Hippocampal formation (tissue), 2 donors: ENCODE measurements around the gene WWOX.
"Not testable (repeated sequence)": the region's sequence is repeated elsewhere in the genome, so short reads cannot be mapped to it uniquely, and the experiment has no call there.

Experiments used
- DNase-seq, 2 donors: peaks; one replicate each; lab custom pipeline; 2025; lab: John Stamatoyannopoulos, UW

The WWOX gene

GRCh38 chr16:79026117-79026516, 926.7 kb downstream of the WWOX start:
- no peak for DNase-seq

- DNase-seq: no peak
These were observed 937.1 kb downstream of the WWOX start for GRCh38 chr16:79036541-79036940.

- DNase-seq: no peak
These were observed 938.3 kb downstream of the WWOX start for GRCh38 chr16:79037521-79038373.

- no peak for DNase-seq
These were observed 941.8 kb downstream of the WWOX start for GRCh38 chr16:79041206-79041605.

GRCh38 chr16:79042141-79042540, 942.7 kb downstream of the WWOX start:
- DNase-seq: no peak

GRCh38 chr16:79042886-79043285, 943.4 kb downstream of the WWOX start:
- DNase-seq: no peak

- no peak for DNase-seq
These were observed 945.7 kb downstream of the WWOX start for GRCh38 chr16:79045191-79045590.

- no peak for DNase-seq
These were observed 947.9 kb downstream of the WWOX start for GRCh38 chr16:79047337-79047736.

GRCh38 chr16:79049040-79049439, 949.6 kb downstream of the WWOX start:
- no peak for DNase-seq

GRCh38 chr16:79050063-79050462, 950.6 kb downstream of the WWOX start:
- no peak for DNase-seq

- DNase-seq: no peak
These were observed 951.9 kb downstream of the WWOX start for GRCh38 chr16:79051313-79051712.

GRCh38 chr16:79052198-79052597, 952.7 kb downstream of the WWOX start:
- not testable (repeated sequence) for DNase-seq

GRCh38 chr16:79053577-79053976, 954.1 kb downstream of the WWOX start:
- DNase-seq: no peak

- no peak for DNase-seq
These were observed 954.9 kb downstream of the WWOX start for GRCh38 chr16:79054211-79054984.

GRCh38 chr16:79055251-79055970, 956.0 kb downstream of the WWOX start:
- no peak for DNase-seq

GRCh38 chr16:79061181-79061580, 961.7 kb downstream of the WWOX start:
- DNase-seq: no peak

GRCh38 chr16:79062336-79062735, 962.9 kb downstream of the WWOX start:
- no peak for DNase-seq

GRCh38 chr16:79062821-79063220, 963.4 kb downstream of the WWOX start:
- DNase-seq: no peak

- DNase-seq: no peak
These were observed 965.0 kb downstream of the WWOX start for GRCh38 chr16:79064256-79064972.

- DNase-seq: no peak
These were observed 967.1 kb downstream of the WWOX start for GRCh38 chr16:79066561-79066960.

GRCh38 chr16:79067600-79067999, 968.1 kb downstream of the WWOX start:
- no peak for DNase-seq

GRCh38 chr16:79069121-79069520, 969.7 kb downstream of the WWOX start:
- no peak for DNase-seq
